ENCODE data around the gene VSTM2L. TPM values are rescaled to one million over a fixed set of nuclear protein-coding genes. Genes with fewer than 3 reads are reported as not detected.

VSTM2L gene
- total RNA-seq, 4 donors from 2014 or later, result 0.78 to 1.4 TPM; not detected in 2

DNA sequence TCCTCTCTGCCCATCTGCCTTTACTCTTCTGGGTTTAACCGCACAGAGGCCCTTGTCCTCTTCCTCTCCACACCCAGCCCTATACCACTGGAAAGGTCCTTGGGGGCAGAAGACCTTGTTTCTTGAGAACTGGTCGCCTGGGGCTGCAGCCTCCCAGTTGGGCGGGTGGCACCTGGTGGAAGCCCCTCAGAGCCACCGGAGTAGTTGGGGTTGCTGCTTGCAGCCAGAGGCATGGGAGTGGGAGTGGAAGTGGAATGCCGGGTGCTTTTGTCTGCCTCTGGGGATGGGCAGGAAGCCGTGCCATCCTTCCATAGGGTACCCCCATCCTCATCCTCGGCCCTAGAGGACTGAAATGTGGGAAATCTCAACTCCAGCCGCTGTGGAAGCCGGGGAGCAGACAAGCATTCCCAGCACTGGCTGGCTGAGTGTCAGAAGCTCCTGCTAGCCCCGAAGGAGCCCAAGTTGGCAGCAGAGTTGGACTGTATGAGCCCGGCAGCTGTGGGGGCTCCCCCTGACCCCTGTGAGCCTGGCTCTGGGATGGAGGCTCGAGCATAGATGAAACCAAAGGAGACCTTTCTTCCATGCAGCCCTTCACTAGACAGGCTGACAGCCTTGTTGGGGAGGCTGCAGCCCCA lies 1.2 kb downstream of the VSTM2L start:
- no peak overlapping the region for H3K4me3 ChIP-seq
- H3K9me3 ChIP-seq, result no peaks in the 10 kb centered on the region
- WGBS, result 62% methylated on average over 3 of the region's 12 CpGs
- peaks cover 72% of the 10 kb centered on the region for H3K27me3 ChIP-seq
- TF ChIP-seq CTCF (IDR thresholded peaks at IDR 0.05) (no peak), POLR2A (IDR thresholded peaks at IDR 0.05) (no peak), EP300 (IDR thresholded peaks at IDR 0.05) (no peak)
- H3K27ac ChIP-seq, result no peak overlapping the region
- no peak for DNase-seq (ENCODE audit: low spot score in 2 of 2)
- H3K4me1 ChIP-seq, result peaks cover 13% of the 10 kb centered on the region
- H3K36me3 ChIP-seq, result no peaks in the 10 kb centered on the region

DNA sequence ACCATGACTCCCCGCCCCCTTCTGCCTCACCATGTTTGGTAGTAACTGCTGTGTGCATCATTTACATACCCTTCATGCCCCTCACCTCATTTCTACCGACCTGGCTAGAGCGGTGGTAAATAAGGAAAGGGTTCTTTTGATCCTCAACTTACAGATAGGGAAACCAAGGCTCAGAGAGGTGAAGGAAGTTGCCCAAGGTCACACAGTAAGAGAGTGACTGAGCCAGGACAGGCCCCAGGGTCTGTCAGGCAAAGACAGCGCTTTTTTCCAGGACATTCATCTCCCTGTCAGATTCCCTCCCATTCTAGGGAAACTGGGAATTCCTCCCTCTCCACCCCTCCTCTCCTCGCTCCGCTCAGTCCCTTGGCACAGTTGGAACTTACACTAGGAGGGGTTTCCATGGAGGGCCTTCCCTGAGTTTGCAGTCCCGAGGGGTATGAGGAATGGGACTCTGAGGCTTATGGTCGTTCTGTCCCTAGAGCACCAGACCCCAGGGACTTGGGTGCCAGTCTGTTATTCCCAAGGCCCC lies 2.0 kb downstream of the VSTM2L start:
- Histone ChIP-seq H3K4me1 (peaks cover 13% of the 10 kb centered on the region), H3K27me3 (peaks cover 79% of the 10 kb centered on the region), H3K9me3 (no peaks in the 10 kb centered on the region), H3K27ac (no peak overlapping the region), H3K4me3 (no peak overlapping the region), H3K36me3 (no peaks in the 10 kb centered on the region)
- no peak for DNase-seq (ENCODE audit: low spot score in 2 of 2)
- TF ChIP-seq POLR2AphosphoS5 (IDR thresholded peaks at IDR 0.05) (no peak), CTCF (IDR thresholded peaks at IDR 0.05) (no peak), EP300 (IDR thresholded peaks at IDR 0.05) (no peak), POLR2A (IDR thresholded peaks at IDR 0.05) (no peak)
- WGBS, result 79% methylated on average over 8 of the region's 8 CpGs

- Histone ChIP-seq H3K27ac (no peak overlapping the region), H3K27me3 (peaks cover 79% of the 10 kb centered on the region), H3K4me3 (no peak overlapping the region), H3K36me3 (no peaks in the 10 kb centered on the region), H3K4me1 (peaks cover 13% of the 10 kb centered on the region), H3K9me3 (no peaks in the 10 kb centered on the region)
- TF ChIP-seq EP300 (IDR thresholded peaks at IDR 0.05) (no peak), CTCF (IDR thresholded peaks at IDR 0.05) (no peak), POLR2A (IDR thresholded peaks at IDR 0.05) (no peak)
- WGBS, result 69% methylated on average over 16 of the region's 16 CpGs
- no peak for DNase-seq (ENCODE audit: low spot score in 2 of 2)
Measured at GRCh38 chr20:37905671-37906613, 3.0 kb downstream of the VSTM2L start.

DNA sequence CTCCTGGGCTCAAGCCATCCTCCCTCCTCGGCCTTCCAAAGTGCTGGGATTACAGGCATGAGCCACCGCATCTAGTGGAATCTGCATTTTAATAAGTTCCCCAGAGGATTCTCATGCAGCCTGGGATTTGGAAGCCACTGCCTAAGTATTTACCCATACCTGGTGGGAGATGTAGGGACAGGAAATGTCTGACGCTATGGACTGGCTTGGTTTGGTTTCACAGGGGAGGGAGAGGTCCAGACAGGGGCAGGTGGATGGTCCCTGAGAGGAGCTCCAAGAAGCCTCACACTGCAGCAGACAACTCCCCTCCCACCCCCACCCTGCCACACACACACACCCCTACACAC lies 4.4 kb downstream of the VSTM2L start:
- TF ChIP-seq CTCF (IDR thresholded peaks at IDR 0.05) (no peak), POLR2A (IDR thresholded peaks at IDR 0.05) (no peak), EP300 (IDR thresholded peaks at IDR 0.05) (no peak)
- DNase-seq (ENCODE audit: low spot score in 2 of 2), result no peak
- Histone ChIP-seq H3K4me1 (peaks cover 16% of the 10 kb centered on the region), H3K27ac (no peak overlapping the region), H3K9me3 (no peaks in the 10 kb centered on the region), H3K36me3 (no peaks in the 10 kb centered on the region), H3K27me3 (peaks cover 77% of the 10 kb centered on the region), H3K4me3 (no peak overlapping the region)
- WGBS, result 52% methylated on average over 3 of the region's 3 CpGs

Measured in suprapubic skin (tissue), 4 donors.